Astrocyte (in vitro differentiated cells and primary cell): Measurements from ENCODE around the gene TM4SF20.

Experiments used
- EZH2 ChIP-seq: IDR thresholded peaks from 2 replicates; pipeline ENCODE4 v1.6.1; 2012; ENCODE audit warnings: mild to moderate bottlenecking, low read length, inconsistent platforms; ENCODE audit not compliant: insufficient read depth
- TF ChIP-seq, protein P1 (sequence below): IDR thresholded peaks from 2 replicates; pipeline ENCODE4 v1.5.1; 2011; ENCODE audit warnings: low read depth, mild to moderate bottlenecking, inconsistent platforms, low read length, moderate library complexity; ENCODE audit not compliant: insufficient read depth

DNA sequence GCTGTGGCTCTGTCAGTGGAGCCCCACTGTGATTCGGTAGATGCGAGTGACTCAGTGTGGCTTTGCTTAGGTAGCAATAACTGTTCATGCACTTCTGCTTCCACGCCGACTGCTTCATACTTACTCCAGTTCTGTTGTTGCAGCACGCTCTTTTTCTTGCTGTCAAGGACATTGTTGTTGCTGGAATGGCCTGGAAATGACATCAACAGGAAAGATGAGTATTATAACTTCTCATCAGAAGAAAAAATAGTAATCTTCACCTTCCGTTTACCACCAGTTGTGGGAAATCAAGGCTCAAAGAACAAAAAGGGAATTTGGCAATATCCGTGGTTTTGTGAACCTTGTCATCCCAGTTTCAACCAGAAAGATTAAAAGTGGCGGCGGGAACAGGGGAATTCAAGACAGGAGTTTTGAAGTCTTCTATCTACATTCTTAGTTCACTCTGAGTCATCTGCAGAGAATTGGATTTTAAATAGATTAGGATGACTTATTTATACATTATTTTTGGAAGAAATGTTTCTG lies 8.3 kb downstream of the TM4SF20 start:
- TF ChIP-seq, protein P1, sequence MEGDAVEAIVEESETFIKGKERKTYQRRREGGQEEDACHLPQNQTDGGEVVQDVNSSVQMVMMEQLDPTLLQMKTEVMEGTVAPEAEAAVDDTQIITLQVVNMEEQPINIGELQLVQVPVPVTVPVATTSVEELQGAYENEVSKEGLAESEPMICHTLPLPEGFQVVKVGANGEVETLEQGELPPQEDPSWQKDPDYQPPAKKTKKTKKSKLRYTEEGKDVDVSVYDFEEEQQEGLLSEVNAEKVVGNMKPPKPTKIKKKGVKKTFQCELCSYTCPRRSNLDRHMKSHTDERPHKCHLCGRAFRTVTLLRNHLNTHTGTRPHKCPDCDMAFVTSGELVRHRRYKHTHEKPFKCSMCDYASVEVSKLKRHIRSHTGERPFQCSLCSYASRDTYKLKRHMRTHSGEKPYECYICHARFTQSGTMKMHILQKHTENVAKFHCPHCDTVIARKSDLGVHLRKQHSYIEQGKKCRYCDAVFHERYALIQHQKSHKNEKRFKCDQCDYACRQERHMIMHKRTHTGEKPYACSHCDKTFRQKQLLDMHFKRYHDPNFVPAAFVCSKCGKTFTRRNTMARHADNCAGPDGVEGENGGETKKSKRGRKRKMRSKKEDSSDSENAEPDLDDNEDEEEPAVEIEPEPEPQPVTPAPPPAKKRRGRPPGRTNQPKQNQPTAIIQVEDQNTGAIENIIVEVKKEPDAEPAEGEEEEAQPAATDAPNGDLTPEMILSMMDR = no peak
- TF ChIP-seq EZH2 = no peak
